H1 (cell line): ENCODE data around the gene PRIMPOL.

ENCODE experiments used
- ASH2L ChIP-seq: fragments of 200-600, 300-600 bp; sonication (generic); IDR thresholded peaks from one replicate; pipeline ENCODE4 v1.7.1; 2017; ENCODE audit warnings: low read length
- BACH1 ChIP-seq: IDR thresholded peaks from 2 replicates; pipeline ENCODE4 v1.6.1; 2012; ENCODE audit warnings: low read length, improper control_type of control experiment
- BRCA1 ChIP-seq: IDR thresholded peaks from 2 replicates; pipeline ENCODE4 v1.6.1; 2012; ENCODE audit warnings: low read depth, low read length, improper control_type of control experiment
- EP300 ChIP-seq, 2 experiments: IDR thresholded peaks; 1 replicate in 1 of 2; 2 replicates in 1 of 2; pipeline ENCODE4 v1.6.1; 2011 to 2012; ENCODE audit warnings: low read depth in 2 of 2, low read length in 2 of 2, mild to moderate bottlenecking in 2 of 2, borderline replicate concordance in 1 of 2, inconsistent platforms in 1 of 2, moderate library complexity in 1 of 2
- POLR2A ChIP-seq, 2 experiments: IDR thresholded peaks; 1 replicate in 1 of 2; 2 replicates in 1 of 2; pipeline ENCODE4 v1.6.1; 2011; ENCODE audit warnings: low read depth in 2 of 2, low read length in 2 of 2, mild to moderate bottlenecking in 2 of 2; ENCODE audit errors: control extremely low read depth in 1 of 2
- RAD21 ChIP-seq, 2 experiments: IDR thresholded peaks in 1 of 2; conservative IDR thresholded peaks in 1 of 2; 2 replicates each; pipeline ENCODE4 v1.6.1; 2011; ENCODE audit warnings: low read depth in 2 of 2, low read length in 2 of 2, improper control_type of control experiment in 1 of 2, inconsistent platforms in 1 of 2, mild to moderate bottlenecking in 1 of 2, moderate library complexity in 1 of 2
- RXRA ChIP-seq: IDR thresholded peaks from 2 replicates; pipeline ENCODE4 v1.6.1; 2011; ENCODE audit warnings: low read depth, mild to moderate bottlenecking, low read length, moderate library complexity; ENCODE audit not compliant: insufficient read depth
- SP1 ChIP-seq: IDR thresholded peaks from 2 replicates; pipeline ENCODE4 v1.6.1; 2011; ENCODE audit warnings: low read depth, low read length
- TEAD4 ChIP-seq: IDR thresholded peaks from 2 replicates; pipeline ENCODE4 v1.6.1; 2012; ENCODE audit warnings: low read depth, low read length, inconsistent platforms, mixed read lengths
- YY1 ChIP-seq: IDR thresholded peaks from 2 replicates; pipeline ENCODE4 v1.6.1; 2011; ENCODE audit warnings: low read depth, mild to moderate bottlenecking, low read length
- ZNF274 ChIP-seq: IDR thresholded peaks from 2 replicates; pipeline ENCODE4 v1.7.0; 2012; ENCODE audit warnings: low read length, borderline replicate concordance; ENCODE audit errors: extremely low read depth
- TF ChIP-seq, protein P1 (sequence below), 3 experiments: IDR thresholded peaks; 1 replicate in 2 of 3; 2 replicates in 1 of 3; pipeline versions ENCODE4 v1.5.1 to v1.6.1; 2011; ENCODE audit warnings: low read length in 3 of 3, mild to moderate bottlenecking in 3 of 3, inconsistent platforms in 2 of 3, low read depth in 1 of 3, moderate library complexity in 1 of 3; ENCODE audit not compliant: insufficient read depth in 1 of 3; ENCODE audit errors: control extremely low read depth in 1 of 3

DNA sequence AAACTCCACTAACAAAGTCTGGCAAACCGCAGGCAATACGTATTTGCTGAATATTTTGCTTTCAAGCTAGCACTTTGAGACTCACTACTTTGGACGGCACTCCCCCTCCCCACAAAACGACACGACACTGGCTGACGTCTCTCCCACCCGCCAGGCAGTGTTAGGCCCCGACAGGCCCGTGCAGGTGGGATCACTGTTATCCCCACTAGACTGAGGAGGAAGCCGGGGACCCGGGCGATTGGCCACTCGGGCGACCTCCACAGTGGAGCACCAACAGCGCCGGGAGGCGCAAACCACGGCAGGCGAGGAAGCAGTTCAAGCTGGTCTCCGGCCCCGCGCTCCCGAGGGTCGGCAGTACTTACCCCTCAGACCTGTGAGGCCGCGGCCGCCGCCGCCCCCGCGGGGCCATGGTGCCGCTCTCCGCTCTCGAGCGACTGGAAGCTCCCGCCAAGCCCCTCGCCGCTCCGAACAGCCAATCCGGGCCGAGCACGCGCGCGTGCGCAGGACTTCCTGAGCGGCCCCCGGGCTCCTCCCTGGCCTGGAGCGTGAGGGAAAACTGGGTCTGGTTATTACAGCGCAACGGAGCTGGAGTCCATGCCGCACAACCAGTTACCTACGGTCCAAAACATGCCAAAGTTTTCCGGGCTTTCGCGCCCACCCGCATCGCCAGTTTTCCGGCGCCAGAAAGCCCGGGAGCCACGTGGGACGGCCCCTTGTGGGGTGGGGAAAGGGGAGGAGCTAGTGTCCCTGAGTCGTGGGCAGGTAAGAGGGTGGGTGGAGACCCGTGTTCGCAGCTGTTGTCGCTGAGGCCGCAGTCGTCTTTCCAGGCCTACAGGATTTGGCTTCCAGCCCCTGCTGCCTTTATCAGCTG, 84.4 kb downstream of the PRIMPOL start, which contains the start of gene CENPU:
- TF ChIP-seq, protein P1, sequence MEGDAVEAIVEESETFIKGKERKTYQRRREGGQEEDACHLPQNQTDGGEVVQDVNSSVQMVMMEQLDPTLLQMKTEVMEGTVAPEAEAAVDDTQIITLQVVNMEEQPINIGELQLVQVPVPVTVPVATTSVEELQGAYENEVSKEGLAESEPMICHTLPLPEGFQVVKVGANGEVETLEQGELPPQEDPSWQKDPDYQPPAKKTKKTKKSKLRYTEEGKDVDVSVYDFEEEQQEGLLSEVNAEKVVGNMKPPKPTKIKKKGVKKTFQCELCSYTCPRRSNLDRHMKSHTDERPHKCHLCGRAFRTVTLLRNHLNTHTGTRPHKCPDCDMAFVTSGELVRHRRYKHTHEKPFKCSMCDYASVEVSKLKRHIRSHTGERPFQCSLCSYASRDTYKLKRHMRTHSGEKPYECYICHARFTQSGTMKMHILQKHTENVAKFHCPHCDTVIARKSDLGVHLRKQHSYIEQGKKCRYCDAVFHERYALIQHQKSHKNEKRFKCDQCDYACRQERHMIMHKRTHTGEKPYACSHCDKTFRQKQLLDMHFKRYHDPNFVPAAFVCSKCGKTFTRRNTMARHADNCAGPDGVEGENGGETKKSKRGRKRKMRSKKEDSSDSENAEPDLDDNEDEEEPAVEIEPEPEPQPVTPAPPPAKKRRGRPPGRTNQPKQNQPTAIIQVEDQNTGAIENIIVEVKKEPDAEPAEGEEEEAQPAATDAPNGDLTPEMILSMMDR (IDR thresholded peaks at IDR 0.05; ENCODE audit: control extremely low read depth in 1 of 3, insufficient read depth in 1 of 3, low read depth in 1 of 3, low read length in 3 of 3): no peak
- TF ChIP-seq EP300 (IDR thresholded peaks at IDR 0.05; ENCODE audit: borderline replicate concordance in 1 of 2, low read depth in 2 of 2, low read length in 2 of 2) (peak in 1 of 2 experiments; percentile 88; a peak in 1 of 3 replicates), BRCA1 (peak; percentile 26; the same call in 1 of the 2 replicates), ASH2L (peak; percentile 84), SP1 (peak; percentile 100), YY1 (peak; percentile 90), RAD21 (IDR thresholded peaks at IDR 0.05 in 1 of 2, conservative IDR thresholded peaks at IDR 0.05 in 1 of 2; ENCODE audit: low read depth in 2 of 2, low read length in 2 of 2) (peak in 1 of 2 experiments; percentile 7; a peak in 1 of 4 replicates), BACH1 (peak; percentile 89), RXRA (no peak), TEAD4 (peak; percentile 89), POLR2A (IDR thresholded peaks at IDR 0.05; ENCODE audit: control extremely low read depth in 1 of 2, low read depth in 2 of 2, low read length in 2 of 2) (peak; percentile 80 to 82), ZNF274 (no peak)
